Activated CD4-positive, alpha-beta memory T cell treated with anti-CD3 and anti-CD28 coated beads, Interleukin-2, amount 10 ng/mL, durations not matched to agents 7 days and 5 days (primary cell): ENCODE results near the gene RASL10A. TPM values are rescaled to one million over a fixed set of nuclear protein-coding genes. Genes with fewer than 3 reads are reported as not detected.

Source experiments
- CTCF ChIA-PET: fragments of 350-600 bp; sonication (Branson Sonifier 250); formaldehyde crosslinking; loops from one replicate; lab custom pipeline; 2021; ENCODE audit warnings: antibody characterized with exemption, inconsistent platforms; lab: Charles Lee
- POLR2A ChIA-PET: fragments of 350-600 bp; sonication (Branson Sonifier 250); formaldehyde crosslinking; loops from one replicate; lab custom pipeline; 2021; ENCODE audit warnings: antibody characterized with exemption; lab: Charles Lee
- DNase-seq: peaks from one replicate; pipeline ENCODE4 v3.0.0-alpha.2; 2020
- H3K27ac Mint-ChIP-seq: one replicate; pipeline ENCODE4 v1.8.0; 2021; ENCODE audit warnings: mild to moderate bottlenecking, mixed read lengths
- H3K27me3 Mint-ChIP-seq: one replicate; pipeline ENCODE4 v1.8.0; 2021; ENCODE audit warnings: mixed read lengths
- H3K36me3 Mint-ChIP-seq: one replicate; pipeline ENCODE4 v1.8.0; 2021; ENCODE audit warnings: low read depth, mixed read lengths
- H3K4me1 Mint-ChIP-seq: one replicate; pipeline ENCODE4 v1.8.0; 2021; ENCODE audit warnings: mixed read lengths
- H3K4me3 Mint-ChIP-seq: one replicate; pipeline ENCODE4 v1.8.0; 2021; ENCODE audit warnings: mild to moderate bottlenecking, mixed read lengths
- H3K9me3 Mint-ChIP-seq: one replicate; pipeline ENCODE4 v1.8.0; 2021; ENCODE audit warnings: mixed read lengths
- total RNA-seq, 2 experiments: library from RNA; stranded (reverse); gene quantifications; one replicate each; pipeline ENCODE4 v1.2.3, GENCODE V29; 2021

The RASL10A gene
- total RNA-seq, 2 experiments from 2014 or later, result 0.38 to 0.78 TPM

DNA sequence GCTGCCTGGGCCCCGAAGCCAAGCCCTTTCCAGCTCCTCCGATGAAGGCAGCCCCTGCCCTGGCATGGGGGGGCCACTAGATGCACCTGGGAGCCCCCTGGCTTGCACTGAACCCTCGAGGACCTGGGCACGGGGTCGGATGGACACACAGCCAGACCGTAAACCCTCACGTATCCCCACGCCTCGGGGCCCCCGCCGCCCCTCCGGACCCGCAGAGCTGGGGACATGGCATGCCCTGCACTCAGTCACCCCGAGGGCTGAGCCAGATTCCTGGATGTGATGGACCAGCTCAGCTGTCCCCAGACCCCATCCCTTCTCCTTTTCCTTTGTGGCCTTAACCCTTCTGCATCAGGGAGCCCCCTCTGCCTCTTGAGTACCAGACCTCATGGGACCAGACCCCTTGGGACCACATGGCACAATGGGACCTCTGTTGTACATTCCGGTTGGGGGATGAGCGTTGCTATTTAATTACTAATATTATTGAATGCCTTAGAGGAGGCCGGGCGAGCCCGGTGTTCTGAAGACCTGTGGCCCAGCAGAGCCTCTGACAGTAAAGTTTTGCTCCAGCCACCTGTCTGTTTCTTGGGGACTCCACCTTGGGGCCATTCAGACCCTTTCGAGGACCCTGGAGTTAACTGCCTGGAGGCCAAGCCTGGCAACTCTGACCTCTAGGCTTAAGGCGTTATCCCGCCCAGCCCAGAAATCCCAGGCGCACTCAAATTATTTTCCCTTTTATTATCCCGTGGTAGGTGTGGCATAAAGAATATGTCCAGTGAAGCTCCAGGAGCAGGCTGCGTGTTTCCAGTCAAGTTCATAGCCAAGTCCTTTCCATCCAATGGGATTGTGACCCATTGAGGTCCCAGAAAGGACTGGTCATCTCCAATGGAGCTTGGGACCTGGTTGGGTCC, 3.0 kb downstream of the RASL10A start:
- CTCF ChIA-PET, result interaction anchor here (1.2 to 1.8 kb wide), 4 partner anchors 9 to 45 kb away, joined by 3 to 6 read pairs (median 5); no protein-coding TSS in a partner anchor
- Mint-ChIP-seq H3K36me3 (peaks cover 9% of the 10 kb centered on the region), H3K27ac (no peak overlapping the region), H3K4me1 (peaks cover 62% of the 10 kb centered on the region), H3K9me3 (no peaks in the 10 kb centered on the region), H3K27me3 (peaks cover 44% of the 10 kb centered on the region), H3K4me3 (no peak overlapping the region)
- POLR2A ChIA-PET, result interaction anchor here (0.8 to 1.5 kb wide), 7 partner anchors 11 to 291 kb away, joined by 3 to 5 read pairs (median 3); partner anchors contain the start of genes NF2 and THOC5
- DNase-seq, result no peak

- H3K27ac Mint-ChIP-seq, result no peak overlapping the region
- H3K9me3 Mint-ChIP-seq, result no peaks in the 10 kb centered on the region
- no peak overlapping the region for H3K4me3 Mint-ChIP-seq
- H3K4me1 Mint-ChIP-seq, result peaks cover 64% of the 10 kb centered on the region
- DNase-seq, result no peak
- H3K36me3 Mint-ChIP-seq, result peaks cover 10% of the 10 kb centered on the region
- POLR2A ChIA-PET, result interaction anchor here (1.3 to 1.5 kb wide), 4 partner anchors 14 to 292 kb away, joined by 3 read pairs; partner anchors contain the start of gene NF2
- CTCF ChIA-PET, result interaction anchor here (1.0 to 1.5 kb wide), 3 partner anchors 8 to 42 kb away, joined by 3 to 6 read pairs (median 5); no protein-coding TSS in a partner anchor
- peaks cover 36% of the 10 kb centered on the region for H3K27me3 Mint-ChIP-seq
Measured at GRCh38 chr22:29311464-29312217, 3.9 kb downstream of the RASL10A start.

DNA sequence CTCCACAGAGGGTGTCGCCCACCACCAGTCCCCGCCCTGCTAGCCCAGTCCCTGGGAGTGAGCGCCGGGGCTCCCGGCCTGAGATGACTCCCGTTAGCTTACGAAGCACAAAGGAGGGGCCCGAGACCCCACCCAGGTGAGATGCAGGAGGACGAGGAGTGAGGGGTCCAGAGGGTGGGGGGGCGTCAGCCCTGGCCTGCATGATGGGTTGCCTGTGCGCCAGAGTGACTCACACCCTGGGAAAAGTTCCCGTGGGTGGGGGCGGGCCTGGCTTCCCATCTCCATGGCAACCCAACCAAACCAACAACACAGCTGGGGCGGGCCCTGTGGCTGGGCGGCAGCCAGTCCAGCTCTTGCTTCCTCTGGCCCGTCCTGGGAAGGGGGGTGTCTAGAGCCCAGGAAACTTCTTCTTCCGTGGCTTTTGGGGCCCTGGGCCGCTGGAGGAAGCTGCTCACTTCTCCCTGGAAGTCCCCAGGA, 4.6 kb downstream of the RASL10A start:
- peak; percentile 77 for DNase-seq
- Mint-ChIP-seq H3K9me3 (no peaks in the 10 kb centered on the region), H3K4me1 (peaks cover 68% of the 10 kb centered on the region), H3K27me3 (peaks cover 30% of the 10 kb centered on the region), H3K4me3 (no peak overlapping the region), H3K27ac (no peak overlapping the region), H3K36me3 (peaks cover 10% of the 10 kb centered on the region)
- POLR2A ChIA-PET, result interaction anchor here (0.9 to 1.4 kb wide), 3 partner anchors 13 to 44 kb away, joined by 3 read pairs; no protein-coding TSS in a partner anchor
- CTCF ChIA-PET, result interaction anchor here (1.0 kb wide), 1 partner anchor 9 kb away, joined by 3 read pairs; no protein-coding TSS in a partner anchor

- H3K27me3 Mint-ChIP-seq, result peaks cover 30% of the 10 kb centered on the region
- ChIA-PET POLR2A (interaction anchor here (0.9 to 1.4 kb wide), 4 partner anchors 12 to 528 kb away, joined by 3 read pairs; no protein-coding TSS in a partner anchor), CTCF (interaction anchor here (1.0 kb wide), 1 partner anchor 10 kb away, joined by 3 read pairs; no protein-coding TSS in a partner anchor)
- H3K9me3 Mint-ChIP-seq, result no peaks in the 10 kb centered on the region
- peak overlapping the region; percentile 55 for H3K27ac Mint-ChIP-seq
- peaks cover 72% of the 10 kb centered on the region for H3K4me1 Mint-ChIP-seq
- peaks cover 10% of the 10 kb centered on the region for H3K36me3 Mint-ChIP-seq
- no peak for DNase-seq
- no peak overlapping the region for H3K4me3 Mint-ChIP-seq
Measured at GRCh38 chr22:29310065-29310862, 5.2 kb downstream of the RASL10A start.

DNA sequence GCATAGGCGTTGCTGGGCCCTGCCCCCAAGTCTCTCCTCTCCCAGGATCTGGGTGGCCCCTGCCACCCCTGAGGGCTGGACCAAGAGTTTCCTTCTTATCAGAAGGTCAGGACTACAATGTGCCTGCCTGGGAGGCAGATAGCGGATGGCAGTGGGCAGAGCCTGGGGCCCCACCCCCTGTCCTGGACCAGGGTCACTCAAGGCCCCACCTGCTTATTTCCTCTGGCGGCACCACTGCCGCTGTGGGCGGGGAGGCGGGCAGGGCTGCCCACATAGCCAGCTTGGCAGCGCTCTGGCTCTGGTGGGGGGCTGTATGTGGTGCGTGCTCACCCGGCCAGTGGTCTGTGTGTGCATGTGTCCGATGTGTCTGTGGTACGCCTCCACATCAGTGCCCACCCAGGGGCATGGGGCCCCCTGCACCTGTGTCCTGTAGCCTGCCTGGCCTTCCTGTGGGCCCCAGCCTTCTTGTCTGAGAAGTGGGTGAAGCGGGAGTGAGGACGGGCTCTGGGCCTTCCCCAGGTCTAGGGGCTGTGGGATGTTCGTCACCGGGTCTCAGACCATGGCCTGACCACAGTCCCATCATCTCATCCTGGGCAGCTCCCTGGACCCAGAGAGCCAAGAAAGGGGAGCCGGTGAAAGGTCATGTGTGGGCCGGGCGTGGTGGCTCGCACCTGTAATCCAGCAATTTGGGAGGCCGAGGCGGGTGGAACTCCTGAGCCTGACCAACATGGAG, 6.0 kb downstream of the RASL10A start:
- H3K4me1 Mint-ChIP-seq, result peaks cover 68% of the 10 kb centered on the region
- ChIA-PET POLR2A (interaction anchor here (0.9 to 2.6 kb wide), 3 partner anchors 35 to 529 kb away, joined by 3 to 6 read pairs (median 5); no protein-coding TSS in a partner anchor), CTCF (no interaction called here)
- H3K27ac Mint-ChIP-seq, result peak overlapping the region; percentile 73
- peaks cover 8% of the 10 kb centered on the region for H3K36me3 Mint-ChIP-seq
- peaks cover 27% of the 10 kb centered on the region for H3K27me3 Mint-ChIP-seq
- DNase-seq, result no peak
- H3K9me3 Mint-ChIP-seq, result no peaks in the 10 kb centered on the region
- H3K4me3 Mint-ChIP-seq, result peak overlapping the region; percentile 79

DNA sequence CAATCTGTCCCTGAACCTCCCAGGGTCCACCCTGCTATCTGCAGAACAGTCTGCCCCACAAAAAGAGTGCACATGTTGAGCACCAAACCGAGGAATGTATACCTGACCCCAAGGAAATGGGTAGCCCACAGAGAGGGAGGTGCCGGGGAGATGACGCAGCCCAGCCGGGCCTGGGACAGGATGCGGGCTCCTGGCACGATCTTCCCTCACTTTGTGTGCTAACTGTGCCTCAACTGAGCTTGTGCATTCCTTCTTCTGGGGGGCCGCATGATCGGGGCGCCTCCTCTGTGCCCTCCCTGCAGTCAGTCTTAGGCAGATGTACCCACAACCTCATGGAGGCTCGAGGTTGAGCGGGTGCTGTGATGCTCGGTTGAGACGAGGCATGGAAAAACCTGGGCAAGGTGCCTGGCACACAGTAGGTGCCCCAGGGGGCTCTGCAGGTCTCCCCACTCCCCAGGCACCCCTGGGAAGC, 6.7 kb downstream of the RASL10A start:
- no peaks in the 10 kb centered on the region for H3K9me3 Mint-ChIP-seq
- POLR2A ChIA-PET, result interaction anchor here (1.5 to 2.6 kb wide), 2 partner anchors 35 to 39 kb away, joined by 5 to 6 read pairs; no protein-coding TSS in a partner anchor
- H3K36me3 Mint-ChIP-seq, result peaks cover 6% of the 10 kb centered on the region
- H3K27me3 Mint-ChIP-seq, result peaks cover 21% of the 10 kb centered on the region
- peak overlapping the region; percentile 73 for H3K27ac Mint-ChIP-seq
- H3K4me3 Mint-ChIP-seq, result peak overlapping the region; percentile 79
- peaks cover 61% of the 10 kb centered on the region for H3K4me1 Mint-ChIP-seq
- DNase-seq, result peak; percentile 82
- CTCF ChIA-PET, result no interaction called here

GRCh38 chr22:29308148-29308790, 7.2 kb downstream of the RASL10A start:
- Mint-ChIP-seq H3K4me3 (peak overlapping the region; percentile 79), H3K9me3 (no peaks in the 10 kb centered on the region), H3K27me3 (peaks cover 16% of the 10 kb centered on the region), H3K4me1 (peaks cover 57% of the 10 kb centered on the region), H3K36me3 (peaks cover 6% of the 10 kb centered on the region), H3K27ac (peak overlapping the region; percentile 73)
- no peak for DNase-seq
- POLR2A ChIA-PET, result interaction anchor here (1.5 to 2.6 kb wide), 2 partner anchors 34 to 39 kb away, joined by 5 to 6 read pairs; no protein-coding TSS in a partner anchor
- CTCF ChIA-PET, result no interaction called here

- POLR2A ChIA-PET, result interaction anchor here (2.3 to 2.6 kb wide), 2 partner anchors 34 to 38 kb away, joined by 6 to 9 read pairs; no protein-coding TSS in a partner anchor
Measured at GRCh38 chr22:29307596-29308147, 7.8 kb downstream of the RASL10A start.

GRCh38 chr22:29306835-29307595, 8.5 kb downstream of the RASL10A start:
- Mint-ChIP-seq H3K4me1 (peaks cover 49% of the 10 kb centered on the region), H3K27me3 (peaks cover 5% of the 10 kb centered on the region), H3K27ac (peak overlapping the region; percentile 49), H3K36me3 (peaks cover 6% of the 10 kb centered on the region), H3K4me3 (peak overlapping the region; percentile 79), H3K9me3 (no peaks in the 10 kb centered on the region)
- ChIA-PET CTCF (interaction anchor here (1.2 to 1.4 kb wide), 3 partner anchors 14 to 38 kb away, joined by 3 to 6 read pairs (median 4); no protein-coding TSS in a partner anchor), POLR2A (interaction anchor here (1.0 to 2.6 kb wide), 6 partner anchors 9 to 39 kb away, joined by 3 to 9 read pairs (median 4); partner anchors contain the start of gene EWSR1)
- peak; percentile 57 for DNase-seq

More at GRCh38 chr22:29307596-29308147, 7.8 kb downstream of the RASL10A start:
- Mint-ChIP-seq H3K36me3 (peaks cover 6% of the 10 kb centered on the region), H3K4me3 (peak overlapping the region; percentile 79), H3K27me3 (peaks cover 10% of the 10 kb centered on the region), H3K4me1 (peaks cover 52% of the 10 kb centered on the region), H3K27ac (peak overlapping the region; percentile 49), H3K9me3 (no peaks in the 10 kb centered on the region)
- no peak for DNase-seq
- CTCF ChIA-PET, result no interaction called here
